Measurements from ENCODE around the gene ODR4.

GRCh38 chr1:186337554-186337953, 38.1 kb upstream of the ODR4 start:
- TF ChIP-seq ATF6 (CRISPR knock-in tag; IDR thresholded peaks at IDR 0.05) (no peak), CREM (CRISPR knock-in tag; IDR thresholded peaks at IDR 0.05) (no peak), AFF4 (CRISPR knock-in tag; IDR thresholded peaks at IDR 0.05; ENCODE audit: borderline replicate concordance) (no peak), CTCF (IDR thresholded peaks at IDR 0.05) (no peak)
